HG03571 (cell line): Measurements from ENCODE around the gene CTSO.
"Not testable (repeated sequence)": the region's sequence is repeated elsewhere in the genome, so short reads cannot be mapped to it uniquely, and the experiment has no call there.

ENCODE experiments used
- ATAC-seq: cut with Tn5 transposase; IDR thresholded peaks from one replicate; pipeline ENCODE4 v1.9.1; 2021; ENCODE audit not compliant: unreplicated experiment

The CTSO gene

DNA sequence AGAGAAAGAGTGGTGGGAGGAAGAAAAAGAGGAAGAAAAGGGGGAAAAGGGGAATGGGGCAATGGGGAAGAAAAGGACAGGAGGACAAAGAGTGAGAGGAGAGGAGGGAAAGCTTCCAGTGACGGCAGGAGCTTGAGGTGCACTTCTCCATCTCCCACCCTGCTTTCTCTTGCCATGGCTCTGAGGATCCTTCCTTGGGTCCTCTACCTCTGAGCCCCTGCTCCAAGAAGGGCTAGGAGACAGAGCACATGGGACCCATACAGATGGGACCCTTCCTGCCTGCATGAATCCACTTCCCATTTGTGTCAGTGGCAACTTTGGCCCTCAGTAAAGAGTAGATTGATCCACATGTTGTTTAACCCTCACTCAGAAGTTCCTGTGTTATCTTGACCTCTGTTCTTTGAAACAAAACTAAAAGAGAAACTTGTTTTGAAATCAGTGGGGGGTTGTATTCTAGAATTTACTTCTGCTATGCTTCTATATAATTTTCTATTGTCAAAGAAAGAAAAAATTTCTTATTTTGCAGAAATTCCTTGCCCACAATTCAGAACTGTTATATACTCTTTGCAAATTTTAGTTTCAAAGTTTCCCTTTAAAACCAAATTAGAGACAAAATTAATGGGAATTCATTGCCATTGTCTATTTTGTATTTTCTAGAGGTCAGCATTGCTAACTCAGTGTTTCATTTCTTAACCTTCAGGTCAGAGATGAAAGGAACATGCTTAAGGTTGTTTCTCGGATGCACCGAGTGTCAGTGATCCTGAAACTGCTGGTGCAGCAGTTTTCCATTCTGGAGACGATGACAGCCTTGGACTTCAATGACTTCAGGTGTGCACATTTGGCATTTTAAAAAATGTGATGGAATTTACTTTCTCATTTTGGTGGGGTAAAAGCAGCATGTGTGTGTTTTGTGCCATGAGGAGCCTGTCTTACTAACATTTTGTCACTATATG, 45.2 kb downstream of the CTSO start:
- ATAC-seq, result no peak

GRCh38 chr4:155907556-155907955, 46.1 kb downstream of the CTSO start:
- no peak for ATAC-seq

DNA sequence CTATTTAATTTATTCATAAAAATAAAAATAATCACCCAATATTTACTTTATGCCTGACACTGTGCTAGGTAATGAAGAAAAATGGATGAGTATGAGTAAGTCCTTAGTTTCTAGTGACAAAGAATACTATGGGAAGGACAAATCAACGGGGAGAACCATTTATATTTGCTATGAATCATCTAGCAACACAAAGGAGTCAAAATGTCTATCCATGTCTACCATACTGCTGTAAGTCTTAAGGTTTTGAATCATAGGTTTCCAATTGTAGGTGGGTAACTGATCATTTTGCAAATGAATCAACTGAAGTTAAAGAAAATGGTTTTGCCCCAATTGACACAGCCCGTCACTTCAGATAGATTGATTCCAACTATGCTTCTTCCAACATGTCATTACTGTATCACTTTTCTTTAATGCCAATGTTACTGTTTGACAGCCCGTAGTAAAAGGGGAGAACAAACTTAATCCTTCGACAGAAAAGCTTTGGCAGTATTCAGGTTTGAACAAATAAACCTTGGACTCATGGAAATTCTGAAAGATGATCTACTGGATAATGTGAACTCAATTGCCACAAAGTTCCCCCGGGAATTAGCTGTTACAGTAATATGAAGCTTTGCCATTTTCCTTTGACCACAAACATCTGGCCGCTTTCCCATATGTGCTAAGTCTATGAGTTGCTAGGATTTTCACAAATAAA, 47.0 kb downstream of the CTSO start:
- no peak for ATAC-seq

GRCh38 chr4:155904331-155904730, 49.3 kb downstream of the CTSO start:
- no peak for ATAC-seq

DNA sequence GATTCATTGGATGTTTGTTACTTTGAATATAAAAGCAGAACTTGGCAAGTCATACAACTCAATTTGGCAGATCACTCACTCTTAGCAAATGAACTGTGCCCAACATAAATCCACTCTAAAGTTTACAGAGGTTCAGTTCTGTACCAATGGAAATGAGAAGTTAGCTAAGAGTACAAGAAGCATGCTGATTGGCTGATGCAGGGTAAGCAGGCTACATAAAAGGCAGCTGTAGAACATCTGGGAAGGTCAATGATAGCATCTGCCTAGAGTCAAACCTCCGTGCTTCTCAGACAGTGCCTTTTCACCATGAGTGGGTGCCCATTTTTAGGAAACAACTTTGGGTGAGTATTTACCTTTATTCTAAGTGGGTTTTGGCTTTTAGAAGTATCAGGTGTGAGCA, 50.2 kb downstream of the CTSO start, which contains the start of gene TDO2:
Gene TDO2 (plus strand): TSS at position 244 of the 400 bp plus-strand sequence. CDS start 63 bp downstream, at position 307.
- ATAC-seq, result no peak

GRCh38 chr4:155901013-155901412, 52.7 kb downstream of the CTSO start:
- no peak for ATAC-seq

DNA sequence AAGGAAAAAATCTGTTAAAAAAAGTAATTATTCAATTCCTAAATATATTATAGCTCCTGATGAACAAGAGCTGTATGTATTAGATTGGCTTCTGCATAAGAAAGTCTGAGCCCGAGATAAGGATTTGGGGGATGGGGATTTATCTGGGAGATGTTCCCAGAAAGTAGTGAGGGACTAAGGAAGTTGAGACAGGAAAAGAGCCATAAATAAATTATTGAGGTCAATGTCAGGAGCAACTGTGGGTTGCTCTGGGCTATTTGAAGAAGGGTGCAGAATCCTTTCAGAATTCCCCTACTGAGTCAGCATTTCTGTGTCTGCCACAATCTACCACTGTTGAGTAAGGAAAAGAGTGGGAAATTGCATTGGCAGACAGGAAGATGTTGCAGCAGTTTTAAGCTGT, 53.3 kb downstream of the CTSO start:
- no peak for ATAC-seq

- no peak for ATAC-seq
Measured at GRCh38 chr4:155899891-155900290, 53.8 kb downstream of the CTSO start.

DNA sequence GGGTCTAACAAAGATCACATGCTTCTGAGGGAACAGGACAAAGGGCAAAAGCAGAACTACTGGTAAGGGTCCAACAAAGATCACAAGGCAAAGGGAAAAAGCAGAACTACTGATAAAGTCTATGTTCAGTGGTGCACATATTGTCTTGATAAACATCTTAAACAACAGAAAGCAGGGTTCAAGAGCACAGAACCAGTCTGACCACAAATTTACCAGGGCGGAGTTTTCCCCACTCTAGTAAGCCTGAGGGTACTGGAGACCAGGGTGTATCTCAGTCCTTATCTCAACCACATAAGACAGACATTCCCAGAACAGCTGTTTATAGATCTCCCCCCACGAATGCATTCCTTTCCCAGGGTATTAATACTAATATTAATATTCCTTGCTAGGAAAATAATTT, 55.3 kb downstream of the CTSO start:
- ATAC-seq, result not testable (repeated sequence)

DNA sequence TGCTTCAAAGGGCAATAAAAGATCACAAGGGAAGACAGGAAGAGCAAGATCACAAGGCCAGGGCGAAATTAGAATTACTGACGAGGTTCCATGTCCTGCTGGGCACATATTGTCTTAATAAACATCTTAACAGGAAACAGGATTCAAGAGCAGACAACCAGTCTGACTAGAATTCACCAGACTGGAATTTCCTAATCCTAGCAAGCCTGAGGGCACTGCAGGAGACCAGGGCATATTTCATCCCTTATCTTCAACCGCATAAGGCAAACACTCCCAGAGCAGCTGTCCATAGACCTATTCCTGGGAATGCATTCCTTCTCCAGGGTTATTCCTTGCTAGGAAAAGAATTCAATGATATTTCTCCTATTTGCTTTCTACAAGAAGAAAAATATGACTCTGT, 62.6 kb downstream of the CTSO start:
- ATAC-seq, result no peak

GRCh38 chr4:155889946-155890345, 63.7 kb downstream of the CTSO start:
- no peak for ATAC-seq

DNA sequence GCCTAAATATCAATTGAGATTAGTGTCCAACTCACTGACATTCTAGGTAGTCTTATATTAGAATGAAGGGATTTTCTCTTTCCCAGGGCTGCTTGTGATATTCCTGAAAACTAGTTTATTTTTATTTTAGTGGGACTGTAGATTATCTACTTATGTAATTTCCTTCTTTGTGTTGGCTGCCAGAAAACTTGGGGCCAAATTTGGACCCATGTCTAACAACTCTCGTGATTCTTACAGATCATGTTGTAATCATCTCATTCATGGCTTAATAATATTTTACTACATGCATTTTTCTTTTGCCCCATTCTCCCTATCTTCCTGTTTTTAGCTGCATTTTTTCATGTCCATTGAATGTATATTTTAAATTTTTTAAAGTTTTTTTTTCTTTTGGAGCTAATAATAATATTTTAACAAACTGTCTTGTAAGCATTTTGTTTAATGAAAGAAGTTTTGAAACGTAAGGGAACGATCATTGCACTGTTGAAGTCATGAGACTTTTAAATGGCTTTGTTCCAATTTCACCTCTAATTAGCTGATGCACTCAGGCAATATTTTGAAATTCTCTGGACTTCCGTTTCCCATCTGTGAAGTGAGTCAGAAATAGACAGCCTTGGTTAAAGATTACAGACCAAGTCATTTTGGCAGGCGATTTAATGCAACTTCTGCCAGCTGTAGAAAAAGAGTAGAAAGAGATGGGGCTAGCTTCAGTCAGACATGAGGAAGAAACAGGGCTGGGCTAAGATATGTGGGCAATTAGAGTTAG, 64.5 kb downstream of the CTSO start:
- ATAC-seq, result peak; percentile 97

GRCh38 chr4:155887847-155888570, 65.7 kb downstream of the CTSO start:
- ATAC-seq, result no peak

GRCh38 chr4:155887045-155887444, 66.6 kb downstream of the CTSO start:
- ATAC-seq, result no peak

DNA sequence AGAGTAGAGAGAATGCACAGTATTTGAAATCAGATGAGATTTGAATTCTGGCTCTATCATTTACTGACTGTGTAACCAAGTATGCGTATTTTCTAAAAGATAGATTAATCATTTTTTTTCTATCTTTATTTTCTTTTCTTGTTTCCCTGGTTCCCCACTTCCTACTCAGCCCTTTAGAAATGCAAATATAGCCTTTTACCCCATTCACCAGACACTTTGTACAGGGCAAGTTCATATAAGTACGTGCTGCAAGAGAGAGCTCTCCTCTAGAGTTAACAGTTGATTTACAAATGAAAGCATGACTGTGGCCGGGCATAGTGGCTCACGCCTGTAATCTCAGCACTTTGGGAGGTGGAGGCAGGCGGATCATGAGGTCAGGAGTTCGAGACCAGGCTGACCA, 68.0 kb downstream of the CTSO start:
- no peak for ATAC-seq

DNA sequence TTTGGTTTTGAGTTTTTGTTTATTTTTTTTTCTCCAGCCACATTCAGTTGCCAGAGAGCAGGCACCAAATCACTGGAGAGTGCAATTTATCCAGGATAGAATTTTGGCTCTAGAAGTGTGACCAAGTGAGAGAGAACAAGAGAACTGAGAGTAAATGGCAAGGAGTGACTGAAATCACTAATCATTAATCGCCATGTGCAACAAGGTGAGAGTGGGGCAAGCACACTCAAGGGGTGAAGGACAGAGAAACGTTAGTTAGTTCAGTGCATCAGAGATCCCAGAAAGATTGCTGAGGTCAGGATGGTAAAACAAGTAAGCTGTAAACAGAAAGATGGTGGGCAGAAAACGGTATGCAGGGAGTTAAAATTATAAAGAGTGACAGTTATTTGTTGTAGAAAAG, 69.8 kb downstream of the CTSO start:
- no peak for ATAC-seq

DNA sequence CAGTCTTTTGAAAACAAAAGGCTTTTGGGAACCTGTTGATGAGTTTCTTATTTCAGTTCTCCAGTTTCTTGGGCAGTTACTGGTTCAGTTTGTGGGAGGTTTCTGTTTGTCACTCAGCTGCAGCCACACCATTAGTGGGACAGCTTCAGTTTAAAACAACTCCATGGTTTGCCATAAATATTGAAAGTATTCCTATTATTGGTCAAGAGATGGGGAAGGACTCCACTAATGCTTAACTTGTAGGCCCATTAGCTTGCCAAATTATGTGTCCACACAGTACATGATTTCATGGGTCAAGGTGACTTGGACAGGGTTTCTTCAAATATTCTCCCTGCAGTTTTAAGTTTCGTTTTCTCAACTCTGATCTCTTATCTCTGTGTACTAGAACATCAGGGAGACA, 72.1 kb downstream of the CTSO start:
- ATAC-seq, result no peak

GRCh38 chr4:155879767-155880166, 73.9 kb downstream of the CTSO start:
- no peak for ATAC-seq

DNA sequence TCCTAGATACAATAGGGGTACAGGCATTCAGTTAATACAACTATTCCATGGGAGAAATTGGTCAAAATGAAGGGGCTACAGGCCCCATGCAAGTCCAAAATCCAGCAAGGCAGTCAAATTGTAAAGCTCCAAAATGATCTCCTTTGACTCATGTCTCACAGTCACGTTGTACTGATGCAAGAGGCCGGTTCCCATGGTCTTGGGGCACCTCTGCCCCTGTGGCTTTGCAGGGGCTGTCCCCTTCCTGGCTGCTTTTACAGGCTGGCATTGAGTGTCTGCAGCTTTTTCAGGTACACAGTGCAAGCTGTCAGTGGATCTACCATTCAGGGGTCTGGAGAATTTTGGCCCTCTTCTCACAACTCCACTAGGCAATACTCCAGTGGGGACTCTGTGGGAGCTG, 75.1 kb downstream of the CTSO start:
- ATAC-seq, result no peak

- no peak for ATAC-seq
Measured at GRCh38 chr4:155877971-155878370, 75.7 kb downstream of the CTSO start.

DNA sequence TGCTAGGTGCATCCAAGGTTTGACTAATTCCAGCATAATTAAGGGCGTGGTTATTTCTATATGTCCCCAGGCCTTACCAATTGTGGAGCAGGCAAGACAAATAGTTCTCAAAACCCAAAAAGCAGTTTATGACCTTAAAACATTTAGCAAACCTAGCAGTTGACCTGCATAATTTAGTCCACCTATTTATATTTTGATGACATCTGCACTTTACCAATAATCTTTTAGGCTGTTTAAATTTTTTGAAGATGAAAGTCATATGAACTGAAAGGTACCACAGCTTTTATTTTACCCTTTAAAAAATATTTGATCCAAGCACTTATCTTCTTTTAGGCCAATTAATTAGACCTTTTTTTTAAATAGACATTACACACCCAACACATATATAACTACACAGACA, 77.8 kb downstream of the CTSO start:
- ATAC-seq, result no peak
